NCI-H1092 (cell line): Measurements from ENCODE around the gene CHERP.
"Not testable (repeated sequence)": the region's sequence is repeated elsewhere in the genome, so short reads cannot be mapped to it uniquely, and the experiment has no call there.

Source experiments
- DNase-seq: peaks from one replicate; lab custom pipeline; 2025; lab: John Stamatoyannopoulos, UW

Gene CHERP

GRCh38 chr19:16576690-16577530, 34.7 kb upstream of the CHERP start:
- DNase-seq = no peak

GRCh38 chr19:16575861-16576689, 33.8 kb upstream of the CHERP start:
- no peak for DNase-seq

- no peak for DNase-seq
Measured at GRCh38 chr19:16575282-16575681, 33.0 kb upstream of the CHERP start.

- DNase-seq = no peak
Measured at GRCh38 chr19:16573925-16574324, 31.7 kb upstream of the CHERP start.

- no peak for DNase-seq
Measured at GRCh38 chr19:16573296-16573695, 31.1 kb upstream of the CHERP start.

GRCh38 chr19:16572332-16573211, 30.3 kb upstream of the CHERP start, which contains the start of gene SLC35E1:
Gene SLC35E1 (minus strand): TSS chr19:16572415. CDS start chr19:16572364, 51 bp downstream.
- peak; percentile 95 for DNase-seq

GRCh38 chr19:16571822-16572331, 29.6 kb upstream of the CHERP start:
- DNase-seq = no peak

GRCh38 chr19:16571283-16571682, 29.0 kb upstream of the CHERP start:
- DNase-seq = no peak

- no peak for DNase-seq
Measured at GRCh38 chr19:16569609-16570320, 27.5 kb upstream of the CHERP start.

- DNase-seq = no peak
Measured at GRCh38 chr19:16566702-16567101, 24.5 kb upstream of the CHERP start.

- DNase-seq = no peak
Measured at GRCh38 chr19:16566161-16566560, 23.9 kb upstream of the CHERP start.

- DNase-seq = no peak
Measured at GRCh38 chr19:16564842-16565241, 22.6 kb upstream of the CHERP start.

- DNase-seq = no peak
Measured at GRCh38 chr19:16562608-16563025, 20.4 kb upstream of the CHERP start.

GRCh38 chr19:16561382-16561781, 19.1 kb upstream of the CHERP start:
- DNase-seq = no peak

- no peak for DNase-seq
Measured at GRCh38 chr19:16559780-16560276, 17.6 kb upstream of the CHERP start.

GRCh38 chr19:16554776-16555175, 12.5 kb upstream of the CHERP start:
- no peak for DNase-seq

- DNase-seq = not testable (repeated sequence)
Measured at GRCh38 chr19:16551902-16552301, 9.7 kb upstream of the CHERP start.

GRCh38 chr19:16548956-16549355, 6.7 kb upstream of the CHERP start:
- DNase-seq = no peak

- DNase-seq = no peak
Measured at GRCh38 chr19:16544473-16545231, 2.4 kb upstream of the CHERP start.

GRCh38 chr19:16543734-16544133, 1.5 kb upstream of the CHERP start:
- DNase-seq = not testable (repeated sequence)
